ENCODE results near the gene RPL5.

DNA sequence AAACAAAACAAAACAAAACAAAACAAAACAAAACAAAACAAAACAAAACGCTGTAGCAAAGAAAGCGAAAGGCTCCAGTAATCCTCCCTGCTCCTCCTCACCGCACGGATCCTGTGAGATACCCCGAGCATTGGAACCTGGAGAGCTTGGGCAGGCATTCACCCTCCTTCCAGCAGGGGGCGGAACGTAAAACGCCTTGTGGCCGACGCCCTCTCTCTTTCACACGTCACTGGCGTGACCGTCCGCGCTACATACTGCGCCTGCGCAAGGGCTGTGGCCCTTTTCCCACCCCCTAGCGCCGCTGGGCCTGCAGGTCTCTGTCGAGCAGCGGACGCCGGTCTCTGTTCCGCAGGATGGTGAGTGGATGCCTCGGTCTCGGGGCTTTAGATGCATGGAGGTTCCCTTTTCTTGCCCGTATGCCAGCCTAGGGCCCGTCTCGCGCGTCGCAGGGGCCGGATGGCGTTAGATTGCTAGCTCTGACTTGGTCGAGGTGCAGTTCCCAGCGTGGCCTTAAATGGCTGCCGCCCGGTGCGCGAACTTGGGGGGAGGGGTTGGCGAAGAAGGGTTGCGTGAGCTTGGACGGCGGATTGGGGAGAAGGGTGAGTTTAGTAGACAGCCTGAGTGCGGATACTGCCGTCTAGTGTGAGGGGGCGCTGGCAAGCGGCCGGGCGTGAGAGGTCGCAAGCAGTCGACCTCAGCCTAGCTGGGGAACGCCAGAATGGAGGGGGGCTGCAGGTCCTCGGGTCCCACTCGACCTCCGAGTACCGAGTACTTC, at the start of gene RPL5:
- TF ChIP-seq SAP30 (IDR thresholded peaks at IDR 0.05; ENCODE audit: borderline replicate concordance, insufficient read depth, low read depth, low read length, poor library complexity, severe bottlenecking): peak; percentile 89
- TF ChIP-seq, protein P1, sequence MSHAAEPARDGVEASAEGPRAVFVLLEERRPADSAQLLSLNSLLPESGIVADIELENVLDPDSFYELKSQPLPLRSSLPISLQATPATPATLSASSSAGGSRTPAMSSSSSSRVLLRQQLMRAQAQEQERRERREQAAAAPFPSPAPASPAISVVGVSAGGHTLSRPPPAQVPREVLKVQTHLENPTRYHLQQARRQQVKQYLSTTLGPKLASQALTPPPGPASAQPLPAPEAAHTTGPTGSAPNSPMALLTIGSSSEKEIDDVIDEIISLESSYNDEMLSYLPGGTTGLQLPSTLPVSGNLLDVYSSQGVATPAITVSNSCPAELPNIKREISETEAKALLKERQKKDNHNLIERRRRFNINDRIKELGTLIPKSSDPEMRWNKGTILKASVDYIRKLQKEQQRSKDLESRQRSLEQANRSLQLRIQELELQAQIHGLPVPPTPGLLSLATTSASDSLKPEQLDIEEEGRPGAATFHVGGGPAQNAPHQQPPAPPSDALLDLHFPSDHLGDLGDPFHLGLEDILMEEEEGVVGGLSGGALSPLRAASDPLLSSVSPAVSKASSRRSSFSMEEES (CRISPR knock-in tag; IDR thresholded peaks at IDR 0.05): no peak

Measured in K562 (cell line).